CD4-positive, alpha-beta T cell treated with Interleukin-12 subunit alpha and Interleukin-12 subunit beta, for 1 hour (primary cell): ENCODE results near the gene ENTHD1.
"Not testable (repeated sequence)": the region's sequence is repeated elsewhere in the genome, so short reads cannot be mapped to it uniquely, and the experiment has no call there.

ENCODE experiments used
- DNase-seq: peaks from one replicate; pipeline ENCODE4 v3.0.0-alpha.2; 2020

The ENTHD1 gene

DNA sequence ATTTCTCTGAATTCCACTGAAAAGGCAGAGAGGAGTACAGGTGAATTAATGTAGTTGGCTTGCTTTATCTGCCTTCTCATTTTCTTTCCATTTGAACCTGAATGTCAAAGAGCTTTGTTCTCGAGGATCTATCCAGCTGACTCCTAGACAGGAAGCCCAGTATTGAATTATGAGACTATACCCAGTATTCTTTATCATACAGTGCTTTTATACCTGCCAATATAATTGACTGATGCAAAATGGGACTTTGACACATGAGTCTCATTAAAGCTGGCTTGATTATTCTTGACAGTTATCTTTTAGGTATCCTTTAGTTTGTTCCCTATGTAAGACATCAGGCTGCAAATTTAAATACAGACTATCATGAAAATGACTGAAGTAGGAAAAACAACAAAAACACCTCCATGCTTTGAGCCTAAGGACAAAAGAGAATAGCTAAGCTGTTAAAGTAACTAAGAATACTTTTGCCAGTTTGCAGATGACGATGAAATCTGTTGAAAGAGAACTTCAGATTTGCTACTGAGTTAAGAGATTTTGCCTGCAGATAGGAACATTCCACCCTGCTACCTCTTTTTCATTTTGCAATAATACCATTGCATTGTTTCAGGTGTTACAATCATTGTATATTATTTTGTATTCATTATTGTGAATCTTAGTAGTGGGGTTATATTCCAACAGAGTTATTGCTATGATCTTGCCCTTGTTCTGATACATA is 117.1 kb downstream of the ENTHD1 start:
- DNase-seq: no peak

DNA sequence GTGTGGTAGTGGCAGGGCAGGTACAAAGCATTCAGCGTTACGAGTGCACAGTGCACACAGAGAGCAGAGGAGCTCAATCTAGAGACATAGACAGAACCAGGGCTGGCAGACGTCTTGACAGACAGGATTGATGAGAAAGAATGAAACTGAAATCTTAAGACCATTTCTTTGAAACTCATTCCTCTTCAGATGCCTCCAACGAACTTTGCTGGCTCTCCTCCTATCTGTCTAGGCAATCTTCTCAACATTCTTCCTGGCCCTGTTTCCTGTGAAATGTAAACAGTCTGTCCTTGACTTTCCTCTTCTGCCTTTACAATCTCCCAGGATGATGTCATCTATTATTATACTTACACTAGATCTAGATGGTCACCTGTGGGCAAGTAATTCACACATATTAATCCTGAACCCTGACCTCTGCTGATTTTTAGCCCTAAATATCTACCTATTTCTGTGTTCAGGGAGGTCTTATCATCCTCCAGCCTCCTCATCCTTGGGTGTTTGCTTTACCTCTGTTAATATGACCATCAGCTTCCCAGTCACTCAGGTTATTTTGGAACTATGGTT is 119.5 kb downstream of the ENTHD1 start:
- DNase-seq: peak; percentile 17

- DNase-seq: no peak
Measured at GRCh38 chr22:39773503-39773902, 120.1 kb downstream of the ENTHD1 start.

- DNase-seq: no peak
Measured at GRCh38 chr22:39771486-39771885, 122.1 kb downstream of the ENTHD1 start.

DNA sequence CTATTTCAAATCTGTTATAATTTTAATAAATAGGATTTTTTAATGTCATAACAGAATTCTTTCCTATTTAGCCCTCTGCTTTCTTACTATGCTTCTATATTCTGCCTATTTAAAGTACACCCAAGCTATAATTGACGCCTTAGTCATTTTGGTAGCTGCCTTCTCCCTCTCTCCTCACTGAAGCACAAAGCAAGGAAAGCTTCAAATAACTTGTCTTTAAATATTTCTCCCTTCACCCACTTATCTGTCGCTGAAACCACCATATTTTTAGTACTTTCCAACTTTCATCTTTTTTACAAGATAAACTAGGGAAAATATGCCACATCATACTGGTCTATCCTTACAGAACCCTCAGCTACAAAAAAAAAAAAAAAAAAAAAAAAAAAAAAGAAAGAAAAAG is 127.9 kb downstream of the ENTHD1 start:
- no peak for DNase-seq

DNA sequence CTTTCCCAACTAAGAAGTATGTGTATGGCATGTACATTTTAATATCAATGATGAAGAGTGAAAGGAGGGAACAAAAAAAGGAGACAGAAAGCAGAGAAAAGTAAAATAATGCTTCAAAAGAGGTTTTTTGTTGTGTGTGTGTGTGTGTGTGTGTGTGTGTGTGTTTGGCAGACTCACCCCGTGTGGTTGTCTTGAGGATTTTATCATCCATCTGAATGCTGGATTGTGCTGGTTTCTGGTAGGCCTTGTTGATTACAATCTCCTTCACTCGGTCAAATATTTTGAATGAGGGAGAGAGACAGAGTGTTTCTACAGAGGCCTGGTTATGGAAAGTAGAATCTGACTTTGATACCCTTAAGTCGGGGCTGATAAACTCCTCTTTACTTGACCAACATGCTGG is 128.5 kb downstream of the ENTHD1 start:
- DNase-seq: no peak

DNA sequence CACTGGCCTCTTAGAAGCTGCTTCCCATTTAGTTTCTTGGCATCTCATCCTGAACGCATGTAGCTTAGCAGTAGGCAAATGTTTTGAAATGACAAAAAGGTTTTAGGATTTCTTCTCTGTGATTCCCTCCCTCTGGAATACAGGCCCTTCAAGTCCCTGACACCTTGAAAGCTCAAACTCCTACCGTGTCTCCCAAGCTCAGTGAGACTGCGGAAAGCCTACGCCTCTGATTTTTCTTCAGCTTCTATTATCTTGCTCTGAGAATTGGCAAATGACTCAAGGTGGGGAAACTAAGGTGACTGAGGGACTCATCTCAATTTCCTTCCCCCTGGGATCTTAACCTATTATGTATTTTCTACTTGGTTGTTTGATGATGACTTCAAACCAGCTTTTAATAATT is 130.3 kb downstream of the ENTHD1 start:
- DNase-seq: no peak

- DNase-seq: no peak
Measured at GRCh38 chr22:39750759-39751158, 142.8 kb downstream of the ENTHD1 start.

GRCh38 chr22:39748877-39749276 is 144.7 kb downstream of the ENTHD1 start:
- DNase-seq: no peak

DNA sequence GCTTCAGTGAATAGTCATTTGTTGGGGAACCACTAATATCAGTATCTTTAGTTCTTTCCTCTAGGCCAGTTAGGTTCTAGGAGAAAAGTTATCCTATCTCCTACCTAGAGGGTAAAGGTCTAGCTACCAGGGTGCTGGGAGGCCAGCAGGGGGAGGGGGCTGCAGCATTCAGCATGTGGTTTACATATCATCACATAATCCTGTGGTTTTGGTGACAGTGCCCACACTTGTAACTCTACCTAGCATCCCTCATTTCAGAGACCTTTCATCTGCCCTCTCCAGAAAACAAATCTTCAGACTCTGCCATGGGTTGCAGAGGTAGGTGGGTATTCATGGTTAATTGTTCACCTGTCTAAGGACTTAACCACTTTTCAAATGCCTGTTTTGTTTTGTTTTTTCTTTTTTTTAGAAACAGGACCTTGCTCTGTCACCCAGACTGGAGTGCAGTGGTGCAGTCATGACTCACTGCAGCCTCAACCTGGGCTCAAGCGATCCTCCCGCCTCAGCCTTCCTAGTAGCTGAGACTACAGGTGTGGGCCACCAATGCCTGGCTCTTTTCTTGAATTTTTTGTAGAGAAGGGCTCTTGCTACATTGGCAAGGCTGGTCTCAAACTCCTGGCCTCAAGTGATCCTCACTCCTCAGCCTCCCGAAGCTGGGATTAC is 146.8 kb downstream of the ENTHD1 start:
- DNase-seq: no peak

DNA sequence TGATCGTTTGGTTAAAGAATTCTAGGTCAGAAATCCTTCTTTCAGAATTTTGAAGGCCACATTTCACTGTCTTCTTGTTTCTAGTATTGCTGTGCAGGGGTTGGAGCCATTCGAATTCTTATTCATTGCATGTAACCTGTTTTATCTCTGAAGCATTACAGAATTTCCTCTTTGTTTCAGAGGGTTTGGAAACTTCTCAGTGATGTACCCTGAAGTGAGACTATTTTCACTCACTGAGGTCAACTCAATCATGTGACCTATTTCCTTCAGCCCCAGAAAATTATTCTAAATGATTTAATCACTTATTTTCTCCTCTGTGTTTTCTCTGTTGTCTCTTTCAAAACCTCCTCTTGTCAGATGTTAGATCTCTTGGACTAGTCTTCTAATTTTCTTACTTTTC is 147.8 kb downstream of the ENTHD1 start:
- no peak for DNase-seq

- no peak for DNase-seq
Measured at GRCh38 chr22:39744353-39744752, 149.2 kb downstream of the ENTHD1 start.

- no peak for DNase-seq
Measured at GRCh38 chr22:39743935-39744334, 149.6 kb downstream of the ENTHD1 start.

- DNase-seq: no peak
Measured at GRCh38 chr22:39739338-39740027, 154.1 kb downstream of the ENTHD1 start.

DNA sequence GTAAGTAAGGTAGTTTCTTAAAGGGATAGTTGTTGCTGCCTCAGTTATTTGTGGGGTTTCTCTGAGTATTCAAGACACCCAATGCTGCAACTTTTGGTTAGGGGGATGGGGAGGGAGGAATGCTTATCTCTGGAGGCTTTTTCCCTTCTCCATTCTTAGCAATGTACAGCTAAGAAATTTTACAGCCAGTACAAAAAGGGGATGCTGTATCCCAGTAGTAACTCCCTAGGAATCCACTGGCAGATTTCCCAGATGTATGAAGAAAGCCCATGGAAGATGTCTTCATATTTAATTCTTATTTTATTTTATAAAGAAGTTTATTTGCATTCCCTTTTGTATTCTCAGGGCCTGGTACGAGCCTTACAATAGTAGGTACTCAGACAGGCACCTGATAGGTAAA is 154.8 kb downstream of the ENTHD1 start:
- no peak for DNase-seq

DNA sequence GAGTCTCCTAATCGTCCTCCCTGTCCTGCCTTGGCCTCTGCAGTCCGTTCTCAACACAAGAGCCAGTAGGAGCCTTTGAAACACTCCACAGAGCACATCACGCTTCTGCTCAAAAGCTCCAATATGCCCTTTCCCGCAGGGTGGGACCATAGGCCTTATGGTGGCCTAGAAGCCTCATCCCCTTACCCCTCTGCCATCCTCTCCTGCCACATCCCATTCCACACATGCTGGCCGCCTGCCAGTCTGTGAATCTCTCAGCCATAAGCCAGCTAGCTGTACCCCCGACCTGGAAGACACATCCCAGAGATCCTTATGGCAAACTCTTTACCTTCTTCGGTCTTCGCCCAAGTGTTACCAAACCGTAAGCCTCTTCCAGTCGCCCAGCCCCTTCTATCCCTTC is 157.8 kb downstream of the ENTHD1 start:
- no peak for DNase-seq

GRCh38 chr22:39734866-39735265 is 158.7 kb downstream of the ENTHD1 start:
- no peak for DNase-seq

GRCh38 chr22:39734046-39734445 is 159.5 kb downstream of the ENTHD1 start:
- DNase-seq: not testable (repeated sequence)

GRCh38 chr22:39733191-39733590 is 160.4 kb downstream of the ENTHD1 start:
- DNase-seq: no peak

DNA sequence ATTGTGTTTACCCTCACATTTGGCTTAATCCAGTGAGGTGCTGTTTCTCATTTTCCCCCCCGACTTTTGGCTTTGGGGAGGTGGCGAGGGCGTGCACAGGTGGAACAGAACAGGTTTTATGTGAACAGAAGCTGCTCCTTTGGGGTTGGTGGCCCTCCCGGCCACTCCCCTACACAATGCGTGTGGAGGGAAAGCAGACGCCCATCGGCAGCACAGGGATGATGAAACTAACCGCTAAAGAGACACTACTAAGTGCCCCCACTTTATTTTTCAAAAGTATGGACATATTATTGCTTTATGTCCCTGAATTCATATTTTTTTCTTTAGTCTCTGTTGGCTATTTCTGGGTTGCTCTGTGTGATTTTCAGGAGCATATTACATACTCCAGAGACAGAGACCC is 160.9 kb downstream of the ENTHD1 start:
- DNase-seq: no peak

GRCh38 chr22:39731881-39732555 is 161.5 kb downstream of the ENTHD1 start:
- DNase-seq: no peak

- DNase-seq: no peak
Measured at GRCh38 chr22:39731481-39731880, 162.1 kb downstream of the ENTHD1 start.
